Measurements from ENCODE around the gene NPC2.

- TF ChIP-seq, protein P1, sequence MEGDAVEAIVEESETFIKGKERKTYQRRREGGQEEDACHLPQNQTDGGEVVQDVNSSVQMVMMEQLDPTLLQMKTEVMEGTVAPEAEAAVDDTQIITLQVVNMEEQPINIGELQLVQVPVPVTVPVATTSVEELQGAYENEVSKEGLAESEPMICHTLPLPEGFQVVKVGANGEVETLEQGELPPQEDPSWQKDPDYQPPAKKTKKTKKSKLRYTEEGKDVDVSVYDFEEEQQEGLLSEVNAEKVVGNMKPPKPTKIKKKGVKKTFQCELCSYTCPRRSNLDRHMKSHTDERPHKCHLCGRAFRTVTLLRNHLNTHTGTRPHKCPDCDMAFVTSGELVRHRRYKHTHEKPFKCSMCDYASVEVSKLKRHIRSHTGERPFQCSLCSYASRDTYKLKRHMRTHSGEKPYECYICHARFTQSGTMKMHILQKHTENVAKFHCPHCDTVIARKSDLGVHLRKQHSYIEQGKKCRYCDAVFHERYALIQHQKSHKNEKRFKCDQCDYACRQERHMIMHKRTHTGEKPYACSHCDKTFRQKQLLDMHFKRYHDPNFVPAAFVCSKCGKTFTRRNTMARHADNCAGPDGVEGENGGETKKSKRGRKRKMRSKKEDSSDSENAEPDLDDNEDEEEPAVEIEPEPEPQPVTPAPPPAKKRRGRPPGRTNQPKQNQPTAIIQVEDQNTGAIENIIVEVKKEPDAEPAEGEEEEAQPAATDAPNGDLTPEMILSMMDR (IDR thresholded peaks at IDR 0.05): no peak
- TF ChIP-seq EP300 (IDR thresholded peaks at IDR 0.05; ENCODE audit: low read depth): no peak
- TF ChIP-seq POLR2A (IDR thresholded peaks at IDR 0.05): no peak
- no peak for TF ChIP-seq POLR2AphosphoS5 (IDR thresholded peaks at IDR 0.05)
Measured at GRCh38 chr14:74482571-74482970, 10.5 kb downstream of the NPC2 start.
